H7 (cell line): ENCODE data around the gene ACBD6. TPM values are rescaled to one million over a fixed set of nuclear protein-coding genes. Genes with fewer than 3 reads are reported as not detected.
A peak's percentile ranks its signal among the peaks of the same experiment; 100 is the strongest.

ENCODE experiments used
- DNase-seq: peaks from one replicate; pipeline ENCODE4 v3.0.0; 2012
- H3K27me3 ChIP-seq: 2 replicates; pipeline ENCODE4 v1.6.0; 2011; ENCODE audit warnings: mild to moderate bottlenecking, low read length; ENCODE audit not compliant: control insufficient read depth, insufficient read depth
- H3K36me3 ChIP-seq: replicated peaks from 2 replicates; pipeline ENCODE4 v1.5.1; 2011; ENCODE audit warnings: low read length; ENCODE audit not compliant: control insufficient read depth, insufficient read depth
- H3K4me3 ChIP-seq: 2 replicates; pipeline ENCODE4 v1.5.1; 2011; ENCODE audit warnings: low read depth, mild to moderate bottlenecking, control low read depth, low read length, moderate library complexity; ENCODE audit not compliant: insufficient read depth
- total RNA-seq: library from RNA; depleted of rRNA; stranded (reverse); fragments of >200 nt; shearing (Covaris generic); gene quantifications from 2 replicates; pipeline ENCODE4 v1.2.3, GENCODE V29; 2014

The ACBD6 gene
- total RNA-seq, 1 experiment from 2014 or later = 73.2 TPM

GRCh38 chr1:180534214-180534613, 31.8 kb upstream of the ACBD6 start:
- Histone ChIP-seq H3K27me3 (no peaks in the 10 kb centered on the region), H3K36me3 (no peaks in the 10 kb centered on the region), H3K4me3 (no peak overlapping the region)
- DNase-seq = no peak

- DNase-seq = peak; percentile 67
- Histone ChIP-seq H3K27me3 (no peaks in the 10 kb centered on the region), H3K4me3 (no peak overlapping the region), H3K36me3 (no peaks in the 10 kb centered on the region)
Measured at GRCh38 chr1:180533266-180533987, 31.1 kb upstream of the ACBD6 start.

DNA sequence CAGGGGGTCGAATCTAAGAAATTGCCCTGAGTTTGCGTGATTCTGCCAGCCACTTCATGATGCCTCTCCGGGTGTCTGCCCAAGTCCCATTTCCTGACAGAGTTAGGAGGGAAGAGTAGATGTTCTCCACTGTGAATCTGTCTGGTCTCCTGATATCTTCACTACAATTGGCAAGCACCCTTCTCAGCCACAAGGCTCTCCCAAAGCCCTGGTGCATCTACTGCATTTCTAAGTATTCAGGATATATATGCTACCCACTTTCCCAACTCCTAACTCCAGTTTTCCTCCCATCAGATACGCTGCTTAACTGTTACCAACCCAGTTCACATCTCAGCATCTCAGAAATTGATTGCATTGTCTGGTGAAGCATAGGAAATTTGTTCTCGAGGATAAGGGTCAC, 30.5 kb upstream of the ACBD6 start:
- H3K36me3 ChIP-seq = no peaks in the 10 kb centered on the region
- no peaks in the 10 kb centered on the region for H3K27me3 ChIP-seq
- no peak overlapping the region for H3K4me3 ChIP-seq
- no peak for DNase-seq

GRCh38 chr1:180530501-180530900, 28.1 kb upstream of the ACBD6 start:
- no peak for DNase-seq
- Histone ChIP-seq H3K36me3 (no peaks in the 10 kb centered on the region), H3K27me3 (no peaks in the 10 kb centered on the region), H3K4me3 (no peak overlapping the region)

- H3K4me3 ChIP-seq = no peak overlapping the region
- no peaks in the 10 kb centered on the region for H3K36me3 ChIP-seq
- H3K27me3 ChIP-seq = no peaks in the 10 kb centered on the region
- DNase-seq = no peak
Measured at GRCh38 chr1:180528868-180529470, 26.6 kb upstream of the ACBD6 start.

- Histone ChIP-seq H3K27me3 (no peaks in the 10 kb centered on the region), H3K36me3 (no peaks in the 10 kb centered on the region), H3K4me3 (no peak overlapping the region)
- DNase-seq = no peak
Measured at GRCh38 chr1:180527101-180527669, 24.8 kb upstream of the ACBD6 start.

DNA sequence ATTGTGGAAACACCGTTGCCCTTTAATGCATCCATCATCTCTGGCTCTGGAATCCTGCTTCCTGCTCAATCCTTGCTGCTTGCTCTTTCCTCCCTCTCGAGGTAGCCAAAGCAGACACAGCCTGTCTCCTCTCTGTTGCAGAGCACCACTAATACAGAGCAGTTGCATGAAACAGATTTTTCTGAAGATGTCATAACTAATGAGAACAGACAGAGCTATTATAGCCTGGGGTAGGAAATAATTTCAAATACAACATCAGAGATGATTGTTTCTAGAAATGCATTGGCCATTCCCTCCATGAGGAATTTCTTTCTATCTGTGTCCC, 23.3 kb upstream of the ACBD6 start:
- DNase-seq = no peak
- Histone ChIP-seq H3K27me3 (no peaks in the 10 kb centered on the region), H3K36me3 (no peaks in the 10 kb centered on the region), H3K4me3 (no peak overlapping the region)

GRCh38 chr1:180524915-180525714, 22.7 kb upstream of the ACBD6 start:
- no peaks in the 10 kb centered on the region for H3K27me3 ChIP-seq
- no peaks in the 10 kb centered on the region for H3K36me3 ChIP-seq
- DNase-seq = no peak
- H3K4me3 ChIP-seq = no peak overlapping the region

- H3K4me3 ChIP-seq = no peak overlapping the region
- no peak for DNase-seq
- H3K36me3 ChIP-seq = no peaks in the 10 kb centered on the region
- no peaks in the 10 kb centered on the region for H3K27me3 ChIP-seq
Measured at GRCh38 chr1:180524160-180524914, 22.0 kb upstream of the ACBD6 start.

DNA sequence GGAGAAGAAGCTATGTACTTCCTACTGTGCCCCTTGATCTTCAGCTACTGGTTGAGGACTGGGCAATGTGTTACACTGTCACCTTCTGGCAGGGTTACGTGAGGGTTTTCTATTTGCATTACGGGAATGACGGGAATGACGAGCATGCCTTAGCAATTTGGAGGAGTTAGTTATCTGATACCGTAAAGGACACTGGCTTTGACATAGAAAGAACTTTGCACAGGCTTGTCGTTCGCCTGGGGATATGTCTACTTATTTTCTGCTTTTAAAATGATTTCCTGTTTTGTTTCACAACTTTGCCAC, 19.8 kb upstream of the ACBD6 start:
- H3K36me3 ChIP-seq = no peaks in the 10 kb centered on the region
- no peak for DNase-seq
- no peak overlapping the region for H3K4me3 ChIP-seq
- no peaks in the 10 kb centered on the region for H3K27me3 ChIP-seq

DNA sequence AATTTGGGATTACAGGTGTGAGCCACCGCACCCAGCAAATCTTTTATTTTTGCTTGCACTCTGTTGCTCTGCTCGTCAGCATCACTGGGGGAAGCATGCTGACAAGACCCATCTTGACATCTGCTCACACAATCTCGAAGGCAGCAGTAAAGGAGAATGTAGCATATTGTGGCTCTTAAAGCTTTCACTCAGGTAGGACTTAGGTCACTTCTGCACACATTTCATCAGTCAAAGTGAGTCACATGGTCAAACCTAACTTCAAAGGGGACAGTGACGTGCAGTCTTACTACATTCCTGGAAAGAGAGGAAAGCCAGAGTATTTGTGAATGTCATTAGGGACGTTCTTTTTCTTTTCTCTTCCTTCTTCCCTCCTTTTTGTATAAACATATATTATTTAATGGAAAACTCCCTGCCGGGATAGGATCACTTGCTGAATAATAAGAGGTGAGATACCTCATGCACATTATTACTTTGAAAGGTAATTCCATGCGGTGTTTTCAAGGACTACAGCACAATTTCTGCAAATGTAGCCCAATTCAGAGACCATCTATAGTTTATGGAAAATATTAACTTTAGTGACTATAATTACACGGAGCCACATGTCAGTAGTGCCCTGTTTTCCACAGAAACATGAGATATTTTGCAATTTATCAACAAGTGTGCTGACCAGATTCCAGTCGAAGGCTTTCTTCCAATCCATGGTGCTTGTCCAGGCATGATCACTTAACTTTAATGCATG, 19.3 kb upstream of the ACBD6 start:
- Histone ChIP-seq H3K4me3 (no peak overlapping the region), H3K36me3 (no peaks in the 10 kb centered on the region), H3K27me3 (no peaks in the 10 kb centered on the region)
- no peak for DNase-seq

- Histone ChIP-seq H3K4me3 (no peak overlapping the region), H3K27me3 (no peaks in the 10 kb centered on the region), H3K36me3 (no peaks in the 10 kb centered on the region)
- DNase-seq = no peak
Measured at GRCh38 chr1:180519846-180520245, 17.5 kb upstream of the ACBD6 start.

- no peaks in the 10 kb centered on the region for H3K27me3 ChIP-seq
- no peaks in the 10 kb centered on the region for H3K36me3 ChIP-seq
- no peak overlapping the region for H3K4me3 ChIP-seq
- peak; percentile 76 for DNase-seq
Measured at GRCh38 chr1:180515857-180516388, 13.5 kb upstream of the ACBD6 start.

- Histone ChIP-seq H3K36me3 (no peaks in the 10 kb centered on the region), H3K27me3 (no peaks in the 10 kb centered on the region), H3K4me3 (no peak overlapping the region)
- no peak for DNase-seq
Measured at GRCh38 chr1:180515364-180515763, 13.0 kb upstream of the ACBD6 start.
